ENCODE results near the gene KCP.

KCP gene

GRCh38 chr7:128836729-128837348 is 73.7 kb downstream of the KCP start:
- no peak for DNase-seq

GRCh38 chr7:128835790-128836641 is 74.5 kb downstream of the KCP start:
- no peak for DNase-seq

- no peak for DNase-seq
Observed at GRCh38 chr7:128835231-128835751, 75.2 kb downstream of the KCP start.

- peak in 1 of 2 experiments; percentile 19 for DNase-seq
Observed at GRCh38 chr7:128833946-128834325, 76.6 kb downstream of the KCP start.

GRCh38 chr7:128833148-128833945 is 77.2 kb downstream of the KCP start:
- peak; percentile 97 to 98 for DNase-seq

GRCh38 chr7:128832880-128833147 is 77.7 kb downstream of the KCP start:
- no peak for DNase-seq

- DNase-seq = peak; percentile 84 to 92
Observed at GRCh38 chr7:128831994-128832879, 78.3 kb downstream of the KCP start.

GRCh38 chr7:128831178-128831993 is 79.1 kb downstream of the KCP start:
- DNase-seq = peak; percentile 75 to 82

- DNase-seq = peak in 1 of 2 experiments; percentile 26
Observed at GRCh38 chr7:128830231-128831177, 80.0 kb downstream of the KCP start, which contains the start of gene FLNC. Gene FLNC (plus strand): TSS chr7:128830406. CDS start chr7:128830638, 232 bp downstream.

GRCh38 chr7:128829391-128830166 is 80.9 kb downstream of the KCP start:
- DNase-seq = no peak

- DNase-seq = no peak
Observed at GRCh38 chr7:128827971-128828711, 82.4 kb downstream of the KCP start.

GRCh38 chr7:128827248-128827958 is 83.1 kb downstream of the KCP start:
- no peak for DNase-seq

- DNase-seq = no peak
Observed at GRCh38 chr7:128826916-128827247, 83.6 kb downstream of the KCP start.
